IPS-15b (cell line): ENCODE measurements around the gene TRIO.

Experiments
- H3K27me3 ChIP-seq: one replicate; pipeline ENCODE4 v1.6.1; 2013; ENCODE audit warnings: low read length; ENCODE audit not compliant: control insufficient read depth, insufficient read depth
- H3K36me3 ChIP-seq: one replicate; pipeline ENCODE4 v1.6.1; 2013; ENCODE audit warnings: low read length; ENCODE audit not compliant: control insufficient read depth, insufficient read depth
- H3K4me1 ChIP-seq: one replicate; pipeline ENCODE4 v1.6.1; 2013; ENCODE audit warnings: mild to moderate bottlenecking, low read length; ENCODE audit not compliant: control insufficient read depth, insufficient read depth
- H3K4me3 ChIP-seq: one replicate; pipeline ENCODE4 v1.5.1; 2013; ENCODE audit warnings: low read depth, low read length
- H3K9ac ChIP-seq: one replicate; pipeline ENCODE4 v1.6.1; 2013; ENCODE audit warnings: low read depth, mild to moderate bottlenecking, low read length
- H3K9me3 ChIP-seq: one replicate; pipeline ENCODE4 v1.6.1; 2013; ENCODE audit warnings: mild to moderate bottlenecking, low read length; ENCODE audit not compliant: control insufficient read depth, insufficient read depth

TRIO gene

GRCh38 chr5:14308384-14309154, 165.4 kb downstream of the TRIO start:
- Histone ChIP-seq H3K9ac (no peak overlapping the region), H3K36me3 (peaks cover 4% of the 10 kb centered on the region), H3K9me3 (no peaks in the 10 kb centered on the region), H3K27me3 (no peaks in the 10 kb centered on the region), H3K4me3 (no peak overlapping the region), H3K4me1 (no peaks in the 10 kb centered on the region)

GRCh38 chr5:14309199-14309598, 166.1 kb downstream of the TRIO start:
- peaks cover 5% of the 10 kb centered on the region for H3K36me3 ChIP-seq
- H3K4me3 ChIP-seq = no peak overlapping the region
- H3K27me3 ChIP-seq = no peaks in the 10 kb centered on the region

GRCh38 chr5:14309878-14310531, 166.9 kb downstream of the TRIO start:
- Histone ChIP-seq H3K9ac (no peak overlapping the region), H3K4me1 (no peaks in the 10 kb centered on the region), H3K9me3 (no peaks in the 10 kb centered on the region), H3K36me3 (peaks cover 5% of the 10 kb centered on the region), H3K4me3 (no peak overlapping the region), H3K27me3 (no peaks in the 10 kb centered on the region)

More at GRCh38 chr5:14309199-14309598, 166.1 kb downstream of the TRIO start:
- Histone ChIP-seq H3K9ac (no peak overlapping the region), H3K4me1 (no peaks in the 10 kb centered on the region), H3K9me3 (no peaks in the 10 kb centered on the region)

GRCh38 chr5:14310901-14311300, 167.8 kb downstream of the TRIO start:
- H3K9me3 ChIP-seq = no peaks in the 10 kb centered on the region
- no peak overlapping the region for H3K4me3 ChIP-seq
- H3K36me3 ChIP-seq = peaks cover 5% of the 10 kb centered on the region
- no peaks in the 10 kb centered on the region for H3K27me3 ChIP-seq
- H3K4me1 ChIP-seq = no peaks in the 10 kb centered on the region
- H3K9ac ChIP-seq = no peak overlapping the region

- Histone ChIP-seq H3K4me1 (no peaks in the 10 kb centered on the region), H3K27me3 (no peaks in the 10 kb centered on the region), H3K9me3 (no peaks in the 10 kb centered on the region), H3K36me3 (peaks cover 15% of the 10 kb centered on the region), H3K4me3 (no peak overlapping the region), H3K9ac (no peak overlapping the region)
Observed at GRCh38 chr5:14313986-14314690, 171.0 kb downstream of the TRIO start.

GRCh38 chr5:14316471-14316870, 173.3 kb downstream of the TRIO start:
- Histone ChIP-seq H3K4me1 (no peaks in the 10 kb centered on the region), H3K27me3 (no peaks in the 10 kb centered on the region), H3K9me3 (no peaks in the 10 kb centered on the region), H3K36me3 (peaks cover 19% of the 10 kb centered on the region), H3K9ac (no peak overlapping the region), H3K4me3 (no peak overlapping the region)

- Histone ChIP-seq H3K27me3 (no peaks in the 10 kb centered on the region), H3K4me1 (no peaks in the 10 kb centered on the region), H3K9me3 (no peaks in the 10 kb centered on the region), H3K36me3 (peaks cover 15% of the 10 kb centered on the region), H3K4me3 (no peak overlapping the region), H3K9ac (no peak overlapping the region)
Observed at GRCh38 chr5:14319102-14319501, 176.0 kb downstream of the TRIO start.

- Histone ChIP-seq H3K9ac (no peak overlapping the region), H3K4me1 (peaks cover 3% of the 10 kb centered on the region), H3K4me3 (no peak overlapping the region), H3K36me3 (peaks cover 9% of the 10 kb centered on the region), H3K9me3 (no peaks in the 10 kb centered on the region), H3K27me3 (no peaks in the 10 kb centered on the region)
Observed at GRCh38 chr5:14321936-14322335, 178.8 kb downstream of the TRIO start.

GRCh38 chr5:14322437-14323187, 179.5 kb downstream of the TRIO start:
- H3K4me3 ChIP-seq = no peak overlapping the region
- H3K36me3 ChIP-seq = peaks cover 4% of the 10 kb centered on the region
- no peak overlapping the region for H3K9ac ChIP-seq
- H3K27me3 ChIP-seq = no peaks in the 10 kb centered on the region
- no peaks in the 10 kb centered on the region for H3K9me3 ChIP-seq
- peaks cover 3% of the 10 kb centered on the region for H3K4me1 ChIP-seq

GRCh38 chr5:14323466-14323865, 180.3 kb downstream of the TRIO start:
- Histone ChIP-seq H3K4me1 (peaks cover 3% of the 10 kb centered on the region), H3K4me3 (no peak overlapping the region), H3K9ac (no peak overlapping the region), H3K9me3 (no peaks in the 10 kb centered on the region), H3K27me3 (no peaks in the 10 kb centered on the region), H3K36me3 (peaks cover 4% of the 10 kb centered on the region)

GRCh38 chr5:14325369-14325768, 182.2 kb downstream of the TRIO start:
- Histone ChIP-seq H3K27me3 (no peaks in the 10 kb centered on the region), H3K9me3 (no peaks in the 10 kb centered on the region), H3K36me3 (peaks cover 4% of the 10 kb centered on the region), H3K9ac (no peak overlapping the region), H3K4me1 (peaks cover 3% of the 10 kb centered on the region), H3K4me3 (no peak overlapping the region)
